ENCODE results near the gene SLC51B. TPM values are rescaled to one million over a fixed set of nuclear protein-coding genes. Genes with fewer than 3 reads are reported as not detected.

The SLC51B gene
- not detected for total RNA-seq (2021; ENCODE audit: unreplicated experiment)
- not detected in 2 replicates for polyA plus RNA-seq (2012)
- not detected for Bru-seq, nascent RNA
- BruChase-seq, experiment 1, labeled RNA remaining after a 6-hour chase = not detected
- not detected for BruChase-seq, experiment 2, labeled RNA remaining after a 2-hour chase
- long read RNA-seq = 0 reads

GRCh38 chr15:65044724-65045481, at the start of gene SLC51B:
Gene SLC51B (plus strand): TSS chr15:65045387. CDS start chr15:65050005, 4,618 bp downstream.
- Histone ChIP-seq H3K9me3 (ENCODE audit: control insufficient read depth in 1 of 2, insufficient read depth in 1 of 2, low read depth in 1 of 2, low read length in 2 of 2) (no peaks in the 10 kb centered on the region), H3K9me2 (ENCODE audit: insufficient read depth) (no peaks in the 10 kb centered on the region), H2AFZ (ENCODE audit: low read depth, low read length, poor library complexity, severe bottlenecking) (peak within 1 kb of the TSS; percentile 30), H3K36me3 (ENCODE audit: control insufficient read depth in 1 of 2, insufficient read depth in 2 of 2, low read length in 2 of 2) (no peaks in the 10 kb centered on the region), H3K79me2 (ENCODE audit: insufficient read depth, low read length) (no peaks in the 10 kb centered on the region), H3K4me3 (replicated peaks in 1 of 2; ENCODE audit: low read depth in 1 of 2, low read length in 2 of 2) (no peak within 1 kb of the TSS; a peak in 1 of 4 replicates), H3K9ac (ENCODE audit: low read length) (no peak within 1 kb of the TSS), H3K27ac (ENCODE audit: low read depth, low read length) (no peak within 1 kb of the TSS), H4K20me1 (ENCODE audit: insufficient read depth) (no peaks in the 10 kb centered on the region), H3K4me2 (ENCODE audit: low read length) (peak within 1 kb of the TSS; percentile 58), H3K27me3 (ENCODE audit: insufficient read depth, low read length) (no peaks in the 10 kb centered on the region), H3K4me1 (ENCODE audit: control insufficient read depth in 1 of 2, insufficient read depth in 2 of 2, low read length in 2 of 2) (peaks cover 21 to 38% of the 10 kb centered on the region in 2 experiments)
- intact Hi-C loops (cut with micrococcal nuclease) = no loop called here
- ATAC-seq (no peak), DNase-seq (ENCODE audit: low read depth, low spot score) (no peak)
- BruUV-seq (replicated peaks) = no TSS peak
- POLR2A ChIA-PET = interaction anchor here (1.7 kb wide), 1 partner anchor 260 kb away, joined by 10 read pairs; the partner anchor contains the start of gene RNU5B-1
- CTCF ChIA-PET = interaction anchor here (0.9 kb wide), 1 partner anchor 11 kb away, joined by 3 read pairs; no protein-coding TSS in a partner anchor
- RAD21 ChIA-PET (ENCODE audit: low non-redundant PET in 1 of 2, low total read pairs in 2 of 2, uncharacterized antibody in 2 of 2, unreplicated experiment in 2 of 2) = no interaction called here
- no peak for TF ChIP-seq SIN3A (IDR thresholded peaks at IDR 0.05; ENCODE audit: low read depth)
- no peak for TF ChIP-seq EZH2 (IDR thresholded peaks at IDR 0.05)
- no peak for TF ChIP-seq REST (IDR thresholded peaks at IDR 0.05; ENCODE audit: low read depth)
- TF ChIP-seq CEBPB (IDR thresholded peaks at IDR 0.05; ENCODE audit: low read depth) = no peak
- TF ChIP-seq POLR2AphosphoS5 (IDR thresholded peaks at IDR 0.05; ENCODE audit: low read depth, low read length) = no peak
- TF ChIP-seq EZH2phosphoT487 (IDR thresholded peaks at IDR 0.05; ENCODE audit: borderline replicate concordance) = no peak
- no peak for TF ChIP-seq CBX3 (IDR thresholded peaks at IDR 0.05; ENCODE audit: low read depth)
- TF ChIP-seq YY1 (IDR thresholded peaks at IDR 0.05; ENCODE audit: extremely low read depth, insufficient replicate concordance, low read depth, low read length) = no peak
- TF ChIP-seq, protein P1, sequence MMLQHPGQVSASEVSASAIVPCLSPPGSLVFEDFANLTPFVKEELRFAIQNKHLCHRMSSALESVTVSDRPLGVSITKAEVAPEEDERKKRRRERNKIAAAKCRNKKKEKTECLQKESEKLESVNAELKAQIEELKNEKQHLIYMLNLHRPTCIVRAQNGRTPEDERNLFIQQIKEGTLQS (IDR thresholded peaks at IDR 0.05) = no peak
- TF ChIP-seq ZFX (IDR thresholded peaks at IDR 0.05) = no peak
- no peak for TF ChIP-seq SRF (IDR thresholded peaks at IDR 0.05; ENCODE audit: low read depth)
- no peak for TF ChIP-seq POLR2A (IDR thresholded peaks at IDR 0.05; ENCODE audit: borderline replicate concordance, extremely low read depth, insufficient read depth, insufficient read length)
- no peak for TF ChIP-seq CTCF (IDR thresholded peaks at IDR 0.05 in 2 of 3, conservative IDR thresholded peaks at IDR 0.05 in 1 of 3; ENCODE audit: borderline replicate concordance in 1 of 3, insufficient read depth in 1 of 3, low read depth in 2 of 3, low read length in 2 of 3)
- TF ChIP-seq SP1 (IDR thresholded peaks at IDR 0.05; ENCODE audit: low read depth) = no peak; the same call in 1 of the 2 replicates
- TF ChIP-seq MAX (IDR thresholded peaks at IDR 0.05) = no peak
- TF ChIP-seq ZBTB33 (IDR thresholded peaks at IDR 0.05; ENCODE audit: extremely low read depth, insufficient replicate concordance, low read length) = no peak
- no peak for TF ChIP-seq EGR1 (IDR thresholded peaks at IDR 0.05; ENCODE audit: low read depth)
- TF ChIP-seq TCF7L2 (IDR thresholded peaks at IDR 0.05; ENCODE audit: borderline replicate concordance, extremely low read depth, insufficient read depth, insufficient read length) = no peak

Measured in HCT116 (cell line).